Activated CD8-positive, alpha-beta T cell treated with anti-CD3 and anti-CD28 coated beads, Interleukin-2, amount 10 ng/mL, durations not matched to agents 7 days and 5 days (primary cell): Measurements from ENCODE around the gene IRAK1. TPM values are rescaled to one million over a fixed set of nuclear protein-coding genes. Genes with fewer than 3 reads are reported as not detected.

Experiments
- ATAC-seq: fragments of 150-1000 bp; cut with Tn5 transposase; one replicate; pipeline ENCODE4 v1.10.0; 2021; ENCODE audit warnings: moderate library complexity
- CTCF ChIA-PET: fragments of 350-600 bp; sonication (Branson Sonifier 250); formaldehyde crosslinking; loops from one replicate; lab custom pipeline; 2021; ENCODE audit warnings: antibody characterized with exemption; lab: Charles Lee
- POLR2A ChIA-PET: fragments of 350-600 bp; sonication (Branson Sonifier 250); formaldehyde crosslinking; loops from one replicate; lab custom pipeline; 2021; ENCODE audit warnings: antibody characterized with exemption; lab: Charles Lee
- DNase-seq: peaks from one replicate; pipeline ENCODE4 v3.0.0-alpha.2; 2020
- H3K27ac Mint-ChIP-seq: one replicate; pipeline ENCODE4 v1.8.0; 2021; ENCODE audit warnings: mild to moderate bottlenecking, mixed read lengths
- H3K27me3 Mint-ChIP-seq: one replicate; pipeline ENCODE4 v1.8.0; 2021; ENCODE audit warnings: low read depth, mixed read lengths
- H3K36me3 Mint-ChIP-seq: one replicate; pipeline ENCODE4 v1.8.0; 2021; ENCODE audit warnings: low read depth, mixed read lengths
- H3K4me1 Mint-ChIP-seq: one replicate; pipeline ENCODE4 v1.8.0; 2021; ENCODE audit warnings: low read depth, mixed read lengths
- H3K4me3 Mint-ChIP-seq: one replicate; pipeline ENCODE4 v1.8.0; 2021; ENCODE audit warnings: mild to moderate bottlenecking, mixed read lengths
- H3K9me3 Mint-ChIP-seq: one replicate; pipeline ENCODE4 v1.8.0; 2022; ENCODE audit warnings: mixed read lengths; ENCODE audit not compliant: insufficient read depth
- total RNA-seq, 2 experiments: library from RNA; stranded (reverse); gene quantifications; one replicate each; pipeline ENCODE4 v1.2.3, GENCODE V29; 2021

The IRAK1 gene
- total RNA-seq, 2 experiments from 2014 or later, result 164 to 165 TPM

DNA sequence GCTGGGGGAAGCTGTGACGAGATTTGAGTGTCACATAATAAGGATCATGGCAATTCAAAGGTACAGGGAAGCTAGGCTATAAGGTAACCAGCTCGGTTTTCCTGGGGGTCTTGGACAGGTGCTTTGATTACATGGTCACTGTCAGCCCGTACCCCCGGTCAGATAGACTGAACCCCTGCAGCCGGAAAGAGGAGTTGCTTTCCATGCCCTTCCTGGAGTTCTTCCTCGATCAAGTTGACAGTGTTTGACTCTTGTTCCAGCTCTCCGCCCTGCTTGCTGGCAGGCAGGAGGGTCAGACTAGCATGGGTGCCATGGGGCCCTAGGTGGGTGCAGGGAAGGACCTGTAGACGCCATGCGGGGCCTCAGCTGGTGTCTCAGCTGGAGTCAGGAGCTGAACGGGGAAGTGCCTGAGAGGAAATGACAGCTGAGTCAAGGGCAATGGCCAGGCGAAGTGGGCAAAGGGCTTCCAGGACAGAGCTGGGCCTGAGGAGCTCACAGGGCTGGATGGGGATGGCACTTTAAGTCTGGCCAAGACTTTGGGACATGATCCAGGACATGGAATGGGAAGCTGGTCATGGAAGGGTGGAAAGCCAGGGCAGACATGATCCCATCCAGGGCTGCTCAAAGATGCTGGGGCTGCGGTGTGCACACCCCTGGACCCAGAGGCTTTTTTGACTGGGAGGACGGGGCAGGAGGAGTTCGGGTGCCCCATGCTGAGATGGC is 45.5 kb downstream of the IRAK1 start:
- H3K27ac Mint-ChIP-seq, result peak overlapping the region; percentile 96
- POLR2A ChIA-PET, result interaction anchor here (0.6 to 9.0 kb wide), 4 partner anchors 9 to 123 kb away, joined by 3 to 117 read pairs (median 46); partner anchors contain the start of genes ARHGAP4 and MECP2

GRCh38 chrX:153973127-153974002 is 46.3 kb downstream of the IRAK1 start:
- peak overlapping the region; percentile 79 for H3K4me3 Mint-ChIP-seq
- H3K9me3 Mint-ChIP-seq, result no peaks in the 10 kb centered on the region
- ATAC-seq (no peak), DNase-seq (no peak)
- ChIA-PET POLR2A (interaction anchor here (0.6 to 9.0 kb wide), 5 partner anchors 10 to 124 kb away, joined by 3 to 117 read pairs (median 3); partner anchors contain the start of genes ARHGAP4 and MECP2), CTCF (interaction anchor here (1.0 to 7.0 kb wide), 3 partner anchors 40 to 48 kb away, joined by 3 to 37 read pairs (median 6); partner anchors contain the start of gene ARHGAP4)
- no peaks in the 10 kb centered on the region for H3K27me3 Mint-ChIP-seq
- H3K4me1 Mint-ChIP-seq, result peaks cover 21% of the 10 kb centered on the region
- H3K27ac Mint-ChIP-seq, result peak overlapping the region; percentile 96
- peaks cover 32% of the 10 kb centered on the region for H3K36me3 Mint-ChIP-seq

More for the DNA sequence above, 45.5 kb downstream of the IRAK1 start:
- ATAC-seq (no peak), DNase-seq (no peak)
- Mint-ChIP-seq H3K4me3 (peak overlapping the region; percentile 79), H3K4me1 (peaks cover 21% of the 10 kb centered on the region), H3K36me3 (peaks cover 25% of the 10 kb centered on the region), H3K27me3 (no peaks in the 10 kb centered on the region), H3K9me3 (no peaks in the 10 kb centered on the region)
- CTCF ChIA-PET, result interaction anchor here (1.0 to 2.2 kb wide), 2 partner anchors 39 to 44 kb away, joined by 3 to 6 read pairs; no protein-coding TSS in a partner anchor

DNA sequence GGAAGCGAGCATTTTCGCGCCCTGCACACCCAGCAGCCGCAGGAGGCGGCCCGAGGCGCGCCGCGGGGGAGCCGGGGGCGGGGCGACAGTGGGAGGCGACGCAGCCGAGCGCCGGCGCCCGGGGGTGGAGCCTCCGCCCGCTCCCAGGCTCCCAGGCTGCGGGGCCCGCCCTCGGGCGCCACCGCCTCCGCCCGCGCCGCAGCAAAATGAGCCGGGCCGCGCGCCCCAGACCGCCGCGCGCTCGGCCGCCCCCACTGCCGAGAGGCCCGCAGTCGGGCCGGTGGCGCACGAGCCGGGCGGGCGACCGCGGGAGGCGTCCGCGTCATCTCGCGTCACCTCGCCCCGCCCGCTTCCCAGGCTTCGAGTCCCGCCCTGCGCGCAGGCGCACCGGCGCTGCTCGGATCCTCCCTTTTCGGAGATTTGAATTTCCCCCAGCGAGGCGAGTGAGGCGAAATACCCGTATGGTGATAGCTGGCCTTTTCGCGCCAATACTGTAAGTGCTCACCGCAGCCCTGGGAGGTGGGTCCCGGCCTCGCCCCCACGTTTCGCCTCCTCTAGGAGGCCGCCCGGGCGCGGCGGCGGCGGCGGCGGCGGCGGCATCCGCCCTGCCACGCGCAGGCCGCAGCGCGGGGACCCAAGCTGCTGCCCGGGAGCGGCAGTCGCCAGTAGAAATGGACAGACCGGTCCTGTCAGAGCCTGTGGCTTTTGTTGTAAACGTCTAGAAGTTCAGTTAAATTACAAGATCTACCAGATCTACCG is 47.2 kb downstream of the IRAK1 start, which contains the start of gene TMEM187:
TSS of gene TMEM187 (plus strand) at position 387 of the 759 bp plus-strand sequence. CDS start 9,309 bp downstream, outside the sequence.
- Mint-ChIP-seq H3K27me3 (no peaks in the 10 kb centered on the region), H3K4me1 (peaks cover 23% of the 10 kb centered on the region), H3K4me3 (peak within 1 kb of the TSS; percentile 100), H3K36me3 (peaks cover 40% of the 10 kb centered on the region), H3K9me3 (no peaks in the 10 kb centered on the region), H3K27ac (peak within 1 kb of the TSS; percentile 100)
- DNase-seq, result peak; percentile 93
- ChIA-PET CTCF (interaction anchor here (1.5 to 7.0 kb wide), 3 partner anchors 8 to 48 kb away, joined by 5 to 37 read pairs (median 6); partner anchors contain the start of gene ARHGAP4), POLR2A (interaction anchor here (0.8 to 9.0 kb wide), 6 partner anchors 11 to 359 kb away, joined by 3 to 117 read pairs (median 6); partner anchors contain the start of gene ARHGAP4)
- peak; percentile 50 for ATAC-seq

- peaks cover 32% of the 10 kb centered on the region for H3K4me1 Mint-ChIP-seq
- no peaks in the 10 kb centered on the region for H3K9me3 Mint-ChIP-seq
- DNase-seq (peak; percentile 92), ATAC-seq (peak; percentile 38)
- peak within 1 kb of the TSS; percentile 100 for H3K4me3 Mint-ChIP-seq
- H3K27me3 Mint-ChIP-seq, result no peaks in the 10 kb centered on the region
- ChIA-PET CTCF (interaction anchor here (1.0 to 7.0 kb wide), 6 partner anchors 9 to 47 kb away, joined by 4 to 37 read pairs (median 5); partner anchors contain the start of gene ARHGAP4), POLR2A (interaction anchor here (1.0 to 9.0 kb wide), 7 partner anchors 12 to 440 kb away, joined by 3 to 117 read pairs (median 6); partner anchors contain the start of gene ARHGAP4)
- peak within 1 kb of the TSS; percentile 100 for H3K27ac Mint-ChIP-seq
- peaks cover 44% of the 10 kb centered on the region for H3K36me3 Mint-ChIP-seq
These were observed 48.0 kb downstream of the IRAK1 start, which contains the start of gene HCFC1 for GRCh38 chrX:153971450-153972367. TSS of gene HCFC1 (minus strand) at chrX:153971818. CDS start at chrX:153970840, 978 bp downstream.

DNA sequence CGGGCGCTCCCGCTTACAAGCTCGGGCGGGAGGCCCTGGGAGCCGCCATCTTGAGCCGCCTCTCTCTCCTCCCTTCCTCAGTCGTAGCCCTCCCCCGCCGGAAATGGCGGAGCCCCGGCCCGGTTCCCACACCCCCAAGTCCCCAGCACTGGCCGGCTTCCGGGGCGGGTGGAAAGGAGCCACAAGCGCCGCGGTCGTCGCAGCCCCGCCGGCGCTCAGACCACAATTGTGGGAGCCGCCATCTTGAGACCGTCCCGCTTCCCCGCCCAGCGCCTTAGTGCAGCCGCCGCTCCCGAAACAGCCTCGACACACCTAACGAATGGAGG is 48.6 kb downstream of the IRAK1 start:
- POLR2A ChIA-PET, result interaction anchor here (0.6 to 9.0 kb wide), 7 partner anchors 12 to 441 kb away, joined by 3 to 117 read pairs (median 6); partner anchors contain the start of gene ARHGAP4
- no peaks in the 10 kb centered on the region for H3K9me3 Mint-ChIP-seq

GRCh38 chrX:153970357-153971123 is 49.2 kb downstream of the IRAK1 start:
- CTCF ChIA-PET, result interaction anchor here (0.6 to 7.0 kb wide), 6 partner anchors 10 to 46 kb away, joined by 4 to 37 read pairs (median 5); partner anchors contain the start of gene ARHGAP4
- H3K4me1 Mint-ChIP-seq, result peaks cover 39% of the 10 kb centered on the region
- peak overlapping the region; percentile 100 for H3K4me3 Mint-ChIP-seq
- ATAC-seq, result peak; percentile 6
- DNase-seq, result peak; percentile 69
- H3K27me3 Mint-ChIP-seq, result no peaks in the 10 kb centered on the region
- POLR2A ChIA-PET, result interaction anchor here (0.5 to 9.0 kb wide), 10 partner anchors 13 to 442 kb away, joined by 3 to 117 read pairs (median 5); partner anchors contain the start of gene ARHGAP4
- H3K27ac Mint-ChIP-seq, result peak overlapping the region; percentile 100
- H3K36me3 Mint-ChIP-seq, result peaks cover 44% of the 10 kb centered on the region
- no peaks in the 10 kb centered on the region for H3K9me3 Mint-ChIP-seq

More for the DNA sequence above, 48.6 kb downstream of the IRAK1 start:
- Mint-ChIP-seq H3K4me3 (peak overlapping the region; percentile 100), H3K27ac (peak overlapping the region; percentile 100), H3K36me3 (peaks cover 44% of the 10 kb centered on the region), H3K4me1 (peaks cover 38% of the 10 kb centered on the region), H3K27me3 (no peaks in the 10 kb centered on the region)
- ATAC-seq (peak; percentile 39), DNase-seq (peak; percentile 89)
- CTCF ChIA-PET, result interaction anchor here (1.0 to 7.0 kb wide), 5 partner anchors 10 to 46 kb away, joined by 4 to 37 read pairs (median 5); partner anchors contain the start of gene ARHGAP4

DNA sequence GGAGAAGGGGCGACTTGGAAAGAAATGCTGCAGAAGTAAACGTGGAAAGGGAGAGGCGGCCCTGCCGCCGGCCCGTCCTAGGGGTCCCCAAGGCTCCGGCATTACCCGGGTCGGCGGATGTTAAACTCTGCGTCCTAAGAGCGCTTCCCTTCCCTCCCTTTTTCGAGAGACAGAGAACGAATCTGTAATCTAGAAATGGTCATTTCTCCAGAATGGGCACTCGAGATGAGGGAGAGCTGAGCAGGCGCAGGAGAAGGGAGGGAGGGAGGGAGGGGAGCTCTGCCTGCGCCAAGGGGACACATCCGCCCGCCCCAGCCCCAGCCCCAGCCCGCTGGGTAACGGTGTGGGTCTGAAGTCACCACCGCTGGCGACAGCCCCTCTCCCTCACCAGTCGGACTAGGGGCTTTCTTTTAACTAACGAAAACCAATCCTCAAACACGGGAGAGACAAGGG is 49.8 kb downstream of the IRAK1 start:
- Mint-ChIP-seq H3K9me3 (no peaks in the 10 kb centered on the region), H3K4me1 (peaks cover 41% of the 10 kb centered on the region), H3K27me3 (no peaks in the 10 kb centered on the region), H3K36me3 (peaks cover 44% of the 10 kb centered on the region), H3K27ac (peak overlapping the region; percentile 100), H3K4me3 (peak overlapping the region; percentile 100)
- ChIA-PET CTCF (interaction anchor here (0.6 to 7.0 kb wide), 3 partner anchors 16 to 45 kb away, joined by 4 to 37 read pairs (median 5); partner anchors contain the start of gene ARHGAP4), POLR2A (interaction anchor here (1.4 to 9.0 kb wide), 4 partner anchors 13 to 50 kb away, joined by 3 to 117 read pairs (median 48); partner anchors contain the start of gene ARHGAP4)
- ATAC-seq (no peak), DNase-seq (peak; percentile 24)

DNA sequence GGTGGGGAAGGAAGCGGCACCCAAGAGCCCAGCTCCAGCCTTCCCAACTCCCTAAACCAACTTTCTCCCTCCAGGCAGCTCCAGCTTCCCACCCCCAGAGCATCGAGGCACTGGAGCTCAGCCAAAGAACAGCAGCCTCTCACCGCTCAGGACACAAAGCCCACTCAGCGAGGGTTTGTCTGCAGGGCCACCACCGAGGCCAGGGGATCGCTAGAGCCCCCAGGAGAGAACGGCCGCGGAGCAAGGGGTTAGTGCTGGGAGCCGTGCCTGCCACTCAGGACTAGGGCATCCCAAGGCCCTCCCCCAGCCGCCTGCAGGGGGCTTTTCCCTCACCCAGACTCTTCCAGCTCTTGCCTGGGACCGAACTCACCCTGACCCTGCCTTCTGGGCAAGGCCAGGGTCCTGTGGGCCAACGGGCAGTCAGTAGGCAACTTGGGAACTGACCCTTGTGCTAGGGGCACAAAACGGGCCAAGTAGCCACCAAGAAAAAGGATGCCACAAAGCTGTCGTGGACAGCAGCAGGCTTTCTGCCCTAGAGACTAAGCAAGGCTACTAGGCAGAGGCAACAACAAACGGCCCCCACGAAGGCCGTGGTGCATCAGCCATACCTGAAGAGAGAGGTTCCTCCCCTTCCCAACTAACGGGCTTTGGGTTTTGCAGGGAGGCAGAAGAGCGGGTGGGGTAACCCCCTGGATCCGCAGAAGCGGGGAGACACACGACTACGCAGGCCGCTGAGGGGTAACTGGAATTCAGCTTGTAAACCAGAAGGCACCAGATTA is 50.4 kb downstream of the IRAK1 start:
- H3K27me3 Mint-ChIP-seq, result no peaks in the 10 kb centered on the region
- POLR2A ChIA-PET, result interaction anchor here (0.6 to 9.0 kb wide), 5 partner anchors 14 to 124 kb away, joined by 3 to 117 read pairs (median 6); partner anchors contain the start of gene ARHGAP4
- peaks cover 41% of the 10 kb centered on the region for H3K36me3 Mint-ChIP-seq
- CTCF ChIA-PET, result interaction anchor here (4.7 to 7.0 kb wide), 2 partner anchors 22 to 44 kb away, joined by 29 to 37 read pairs; partner anchors contain the start of gene ARHGAP4
- no peaks in the 10 kb centered on the region for H3K9me3 Mint-ChIP-seq
- ATAC-seq (no peak), DNase-seq (peak; percentile 21)
- H3K27ac Mint-ChIP-seq, result peak overlapping the region; percentile 100
- H3K4me3 Mint-ChIP-seq, result peak overlapping the region; percentile 100
- H3K4me1 Mint-ChIP-seq, result peaks cover 37% of the 10 kb centered on the region
